ENCODE measurements around the gene KIF3C. TPM values are rescaled to one million over a fixed set of nuclear protein-coding genes. Genes with fewer than 3 reads are reported as not detected.
A peak's percentile ranks its signal among the peaks of the same experiment; 100 is the strongest.
"Not testable (repeated sequence)": the region's sequence is repeated elsewhere in the genome, so short reads cannot be mapped to it uniquely, and the experiment has no call there.

Gene KIF3C
- total RNA-seq, 4 donors from 2014 or later = 0.70 to 71.0 (median 3.2) TPM

DNA sequence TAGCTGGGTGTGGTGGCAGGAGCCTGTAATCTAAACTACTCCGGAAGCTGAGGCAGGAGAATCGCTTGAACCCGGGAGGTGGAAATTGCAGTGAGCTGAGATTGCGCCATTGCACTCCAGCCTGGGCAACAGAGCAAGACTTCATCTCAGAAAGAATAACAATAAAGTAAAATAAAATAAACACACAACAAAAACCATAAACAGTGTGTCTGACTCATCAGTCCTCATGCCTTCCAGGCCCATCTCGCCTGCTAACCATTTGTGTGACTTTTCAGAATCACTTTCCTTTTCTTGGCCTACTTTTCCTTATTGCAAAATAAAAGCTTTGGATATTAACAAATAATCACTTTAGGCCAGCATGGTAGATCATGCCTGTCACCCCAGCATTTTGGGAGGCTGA lies 62.0 kb downstream of the KIF3C start:
- Histone ChIP-seq H3K9me3 (no peaks in the 10 kb centered on the region), H3K27me3 (no peaks in the 10 kb centered on the region), H3K4me1 (no peaks in the 10 kb centered on the region), H3K4me3 (no peak overlapping the region), H3K27ac (no peak overlapping the region), H3K36me3 (no peaks in the 10 kb centered on the region)
- TF ChIP-seq POLR2A (IDR thresholded peaks at IDR 0.05) = no peak
- TF ChIP-seq, protein P1, sequence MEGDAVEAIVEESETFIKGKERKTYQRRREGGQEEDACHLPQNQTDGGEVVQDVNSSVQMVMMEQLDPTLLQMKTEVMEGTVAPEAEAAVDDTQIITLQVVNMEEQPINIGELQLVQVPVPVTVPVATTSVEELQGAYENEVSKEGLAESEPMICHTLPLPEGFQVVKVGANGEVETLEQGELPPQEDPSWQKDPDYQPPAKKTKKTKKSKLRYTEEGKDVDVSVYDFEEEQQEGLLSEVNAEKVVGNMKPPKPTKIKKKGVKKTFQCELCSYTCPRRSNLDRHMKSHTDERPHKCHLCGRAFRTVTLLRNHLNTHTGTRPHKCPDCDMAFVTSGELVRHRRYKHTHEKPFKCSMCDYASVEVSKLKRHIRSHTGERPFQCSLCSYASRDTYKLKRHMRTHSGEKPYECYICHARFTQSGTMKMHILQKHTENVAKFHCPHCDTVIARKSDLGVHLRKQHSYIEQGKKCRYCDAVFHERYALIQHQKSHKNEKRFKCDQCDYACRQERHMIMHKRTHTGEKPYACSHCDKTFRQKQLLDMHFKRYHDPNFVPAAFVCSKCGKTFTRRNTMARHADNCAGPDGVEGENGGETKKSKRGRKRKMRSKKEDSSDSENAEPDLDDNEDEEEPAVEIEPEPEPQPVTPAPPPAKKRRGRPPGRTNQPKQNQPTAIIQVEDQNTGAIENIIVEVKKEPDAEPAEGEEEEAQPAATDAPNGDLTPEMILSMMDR (IDR thresholded peaks at IDR 0.05) = no peak
- DNase-seq = no peak

DNA sequence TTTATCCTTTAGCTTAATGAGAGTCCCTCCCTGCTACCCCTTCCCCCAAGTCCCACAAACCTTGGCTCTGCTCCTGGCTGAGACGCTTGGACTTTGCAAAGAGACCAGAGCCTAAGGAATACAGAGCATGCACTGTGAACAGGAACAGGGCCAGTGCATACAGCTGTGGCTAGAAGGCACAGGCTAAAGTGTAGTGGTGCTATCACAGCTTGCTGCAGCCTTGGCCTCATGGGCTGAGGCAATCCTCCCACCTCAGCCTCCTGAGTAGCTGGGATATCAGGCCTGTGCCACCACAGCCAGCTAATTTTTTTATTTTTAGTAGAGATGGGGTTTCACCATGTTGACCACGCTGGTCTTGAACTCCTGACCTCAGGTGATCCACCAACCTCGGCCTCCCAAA lies 64.5 kb downstream of the KIF3C start:
- Histone ChIP-seq H3K27me3 (no peaks in the 10 kb centered on the region), H3K27ac (no peak overlapping the region), H3K9me3 (no peaks in the 10 kb centered on the region), H3K36me3 (no peaks in the 10 kb centered on the region), H3K4me3 (no peak overlapping the region), H3K4me1 (no peaks in the 10 kb centered on the region)
- no peak for DNase-seq
- TF ChIP-seq, protein P1 (IDR thresholded peaks at IDR 0.05) = no peak

DNA sequence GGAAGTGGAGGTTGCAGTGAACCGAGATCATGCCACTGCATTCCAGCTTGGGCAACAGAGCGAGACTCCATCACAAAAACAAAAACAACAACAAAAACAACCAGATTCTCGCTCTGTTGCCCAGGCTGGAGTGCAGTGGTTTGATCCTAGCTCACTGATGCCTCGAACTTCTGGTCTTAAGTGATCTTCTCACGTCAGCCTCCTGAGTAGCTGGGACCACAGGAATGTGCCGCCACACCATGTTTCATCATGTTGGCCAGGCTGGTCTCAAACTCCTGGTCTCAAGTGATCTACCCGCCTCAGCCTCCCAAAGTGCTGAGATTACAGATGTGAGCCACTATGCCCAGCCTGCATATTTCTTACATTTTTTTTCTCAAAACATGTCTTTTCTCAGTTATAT lies 64.9 kb downstream of the KIF3C start:
- not testable (repeated sequence) for H3K4me1 ChIP-seq, H3K9me3 ChIP-seq, DNase-seq, H3K4me3 ChIP-seq, H3K27ac ChIP-seq, H3K36me3 ChIP-seq, H3K27me3 ChIP-seq

DNA sequence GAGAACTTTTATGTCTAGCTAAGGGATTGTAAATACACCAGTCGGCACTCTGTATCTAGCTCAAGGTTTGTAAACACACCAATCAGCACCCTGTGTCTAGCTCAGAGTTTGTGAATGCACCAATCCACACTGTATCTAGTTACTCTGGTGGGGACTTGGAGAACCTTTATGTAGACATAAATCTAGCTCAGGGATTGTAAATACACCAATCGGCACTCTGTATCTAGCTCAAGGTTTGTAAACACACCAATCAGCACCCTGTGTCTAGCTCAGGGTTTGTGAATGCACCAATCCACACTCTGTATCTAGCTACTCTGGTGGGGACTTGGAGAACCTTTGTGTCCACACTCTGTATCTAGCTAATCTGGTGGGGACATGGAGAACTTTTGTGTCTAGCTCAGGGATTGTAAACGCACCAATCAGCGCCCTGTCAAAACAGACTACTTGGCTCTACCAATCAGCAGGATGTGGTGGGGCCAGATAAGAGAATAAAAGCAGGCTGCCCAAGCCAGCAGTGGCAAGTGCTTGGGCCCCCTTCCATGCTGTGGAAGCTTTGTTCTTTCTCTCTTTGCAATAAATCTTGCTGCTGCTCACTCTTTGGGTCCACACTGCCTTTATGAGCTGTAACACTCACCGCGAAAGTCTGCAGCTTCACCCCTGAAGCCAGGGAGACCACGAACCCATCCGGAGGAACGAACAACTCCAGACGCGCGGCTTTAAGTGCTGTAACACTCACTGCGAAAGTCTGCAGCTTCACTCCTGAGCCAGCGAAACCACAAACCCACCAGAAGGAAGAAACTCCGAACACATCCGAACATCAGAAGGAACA lies 66.1 kb downstream of the KIF3C start:
- H3K27me3 ChIP-seq, H3K36me3 ChIP-seq, H3K9me3 ChIP-seq, H3K27ac ChIP-seq, H3K4me1 ChIP-seq: not testable (repeated sequence)
- DNase-seq = peak in 2 of 3 donors; percentile 21 to 54
- H3K4me3 ChIP-seq = peak overlapping the region in 1 of 4 donors; percentile 15

DNA sequence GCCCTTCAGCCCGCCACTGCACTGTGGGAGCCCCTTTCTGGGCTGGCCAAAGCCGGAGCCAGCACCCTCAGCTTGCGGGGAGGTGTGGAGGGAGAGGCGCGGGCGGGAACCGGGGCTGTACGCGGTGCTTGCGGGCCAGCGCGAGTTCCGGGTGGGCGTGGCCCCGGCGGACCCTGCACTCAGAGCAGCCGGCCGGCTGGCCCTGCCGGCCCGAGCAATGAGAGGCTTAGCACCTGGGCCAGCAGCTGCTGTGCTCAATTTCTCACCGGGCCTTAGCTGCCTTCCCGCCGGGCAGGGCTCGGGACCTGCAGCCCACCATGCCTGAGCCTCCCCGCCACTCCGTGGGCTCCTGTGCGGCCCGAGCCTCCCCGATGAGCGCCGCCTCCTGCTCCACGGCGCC lies 66.9 kb downstream of the KIF3C start:
- not testable (repeated sequence) for H3K4me3 ChIP-seq, H3K27ac ChIP-seq, H3K9me3 ChIP-seq, H3K4me1 ChIP-seq, H3K27me3 ChIP-seq, H3K36me3 ChIP-seq, DNase-seq

DNA sequence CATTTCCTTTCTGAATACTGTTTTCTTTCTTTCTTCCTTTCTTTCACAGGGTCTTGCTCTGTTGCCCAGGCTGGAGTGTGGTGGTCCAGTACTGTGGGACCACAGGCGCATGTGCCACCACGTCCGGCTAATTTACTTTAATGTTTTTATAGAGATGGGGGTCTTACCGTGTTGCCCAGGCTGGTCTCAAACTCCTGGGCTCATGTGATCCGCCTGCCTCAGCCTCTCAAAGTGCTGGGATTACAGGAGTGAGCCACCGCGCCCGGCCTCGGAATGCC lies 68.7 kb downstream of the KIF3C start:
- not testable (repeated sequence) for DNase-seq, H3K4me3 ChIP-seq, H3K27me3 ChIP-seq, H3K9me3 ChIP-seq, H3K27ac ChIP-seq, H3K4me1 ChIP-seq, H3K36me3 ChIP-seq

DNA sequence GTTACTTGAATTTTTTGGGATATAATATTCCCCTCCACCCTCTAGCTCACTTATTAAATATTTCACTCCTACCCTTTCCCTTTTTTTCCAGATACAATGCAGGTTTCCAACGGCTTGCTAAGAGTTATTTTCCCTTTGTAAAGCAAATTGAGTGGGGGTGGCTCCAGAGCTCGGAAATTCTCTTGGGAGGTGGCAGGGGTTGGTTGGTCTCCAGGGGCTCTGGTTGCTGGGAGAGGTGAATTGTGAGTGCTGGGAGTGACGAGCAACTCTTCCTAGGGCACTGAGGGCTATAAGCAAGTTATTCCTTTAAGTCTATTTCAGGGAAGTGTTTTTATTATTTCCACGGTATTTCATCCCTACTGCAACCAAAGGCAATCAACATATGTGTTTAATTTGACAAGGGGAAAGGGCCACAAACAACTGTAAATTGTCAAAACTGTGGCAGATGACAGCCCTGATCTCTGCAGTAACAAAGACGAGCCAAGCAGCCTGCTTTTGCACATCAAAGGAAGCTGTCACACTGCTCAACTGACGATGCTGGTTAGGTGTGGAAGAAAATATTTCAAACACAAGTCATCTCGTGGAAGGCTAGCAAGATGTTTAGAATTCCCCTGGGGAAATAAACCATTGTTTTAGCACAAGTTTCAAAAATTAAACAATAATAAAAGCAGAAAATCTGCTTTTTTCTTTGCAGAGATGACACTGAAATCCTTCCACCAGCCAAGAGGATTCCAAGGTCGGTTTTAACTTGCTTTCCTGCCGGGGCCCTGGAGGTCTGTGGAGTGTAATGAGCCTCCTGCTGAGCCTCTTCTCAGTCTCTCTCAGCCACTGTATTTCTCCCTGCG lies 69.2 kb downstream of the KIF3C start:
- Histone ChIP-seq H3K27ac (no peak overlapping the region), H3K9me3 (no peaks in the 10 kb centered on the region), H3K4me3 (no peak overlapping the region), H3K27me3 (no peaks in the 10 kb centered on the region), H3K36me3 (no peaks in the 10 kb centered on the region), H3K4me1 (no peaks in the 10 kb centered on the region)
- no peak for TF ChIP-seq POLR2A (IDR thresholded peaks at IDR 0.05)
- TF ChIP-seq, protein P1 (IDR thresholded peaks at IDR 0.05) = no peak
- no peak for DNase-seq

DNA sequence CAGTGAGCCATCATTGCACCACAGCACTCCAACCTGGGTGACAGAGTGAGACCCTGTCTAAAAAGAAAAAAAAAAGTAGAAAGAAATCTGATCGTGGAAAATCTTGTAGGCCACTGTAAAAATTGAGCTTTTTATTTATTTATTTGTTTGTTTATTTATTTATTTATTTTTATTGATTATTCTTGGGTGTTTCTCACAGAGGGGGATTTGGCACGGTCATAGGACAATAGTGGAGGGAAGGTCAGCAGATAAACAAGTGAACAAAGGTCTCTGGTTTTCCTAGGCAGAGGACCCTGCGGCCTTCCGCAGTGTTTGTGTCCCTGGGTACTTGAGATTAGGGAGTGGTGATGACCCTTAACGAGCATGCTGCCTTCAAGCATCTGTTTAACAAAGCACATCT lies 72.7 kb downstream of the KIF3C start:
- H3K9me3 ChIP-seq, H3K4me1 ChIP-seq, H3K27me3 ChIP-seq, DNase-seq, H3K4me3 ChIP-seq, H3K27ac ChIP-seq, H3K36me3 ChIP-seq: not testable (repeated sequence)

Data from Peyer's patch (tissue), 4 donors.